Activated CD8-positive, alpha-beta T cell treated with anti-CD3 and anti-CD28 coated beads for 36 hours (primary cell): ENCODE data around the gene CPNE6. TPM values are rescaled to one million over a fixed set of nuclear protein-coding genes. Genes with fewer than 3 reads are reported as not detected.
"Not testable (repeated sequence)": the region's sequence is repeated elsewhere in the genome, so short reads cannot be mapped to it uniquely, and the experiment has no call there.

Experiments used
- ATAC-seq: fragments of 200-7000 bp; cut with Tn5 transposase; one replicate; pipeline ENCODE4 v1.10.0; 2021; ENCODE audit warnings: mild to moderate bottlenecking, moderate library complexity
- CTCF ChIA-PET: fragments of 350-600 bp; sonication (Branson Sonifier 250); formaldehyde crosslinking; loops from one replicate; lab custom pipeline; 2021; ENCODE audit warnings: antibody characterized with exemption; lab: Charles Lee
- POLR2A ChIA-PET: fragments of 350-600 bp; sonication (Branson Sonifier 250); formaldehyde crosslinking; loops from one replicate; lab custom pipeline; 2021; ENCODE audit warnings: antibody characterized with exemption; lab: Charles Lee
- DNase-seq: peaks from one replicate; pipeline ENCODE4 v3.0.0-alpha.2; 2020
- H3K27ac Mint-ChIP-seq: one replicate; pipeline ENCODE4 v1.8.0; 2021; ENCODE audit warnings: mild to moderate bottlenecking, mixed read lengths
- H3K27me3 Mint-ChIP-seq: one replicate; pipeline ENCODE4 v1.8.0; 2021; ENCODE audit warnings: mixed read lengths
- H3K36me3 Mint-ChIP-seq: one replicate; pipeline ENCODE4 v1.8.0; 2021; ENCODE audit warnings: low read depth, mixed read lengths
- H3K4me1 Mint-ChIP-seq: one replicate; pipeline ENCODE4 v1.8.0; 2021; ENCODE audit warnings: low read depth, mixed read lengths
- H3K4me3 Mint-ChIP-seq: one replicate; pipeline ENCODE4 v1.8.0; 2021; ENCODE audit warnings: mild to moderate bottlenecking, moderate library complexity, mixed read lengths
- H3K9me3 Mint-ChIP-seq: one replicate; pipeline ENCODE4 v1.8.0; 2021; ENCODE audit warnings: mixed read lengths
- CTCF ChIP-seq: fragments of 200-600 bp; IDR thresholded peaks from one replicate; pipeline ENCODE4 v1.8.0; 2022; ENCODE audit warnings: antibody characterized with exemption, mild to moderate bottlenecking
- intact Hi-C: fragments of 100-400 bp; cut with micrococcal nuclease; formaldehyde crosslinking; loops from one replicate; pipeline ENCODE4 v1.10.0; 2022
- total RNA-seq, 2 experiments: library from RNA; stranded (reverse); gene quantifications; one replicate each; pipeline ENCODE4 v1.2.3, GENCODE V29; 2021

CPNE6 gene
- total RNA-seq, 2 experiments from 2014 or later: not detected

GRCh38 chr14:24036169-24036962, 35.0 kb upstream of the CPNE6 start:
- Mint-ChIP-seq H3K4me3 (peak overlapping the region; percentile 82), H3K27ac (peak overlapping the region; percentile 75), H3K9me3 (peaks cover 5% of the 10 kb centered on the region), H3K36me3 (no peaks in the 10 kb centered on the region), H3K4me1 (peaks cover 9% of the 10 kb centered on the region), H3K27me3 (no peaks in the 10 kb centered on the region)
- DNase-seq (peak; percentile 75), ATAC-seq (peak; percentile 84)
- peak; percentile 73 for TF ChIP-seq CTCF
- POLR2A ChIA-PET: no interaction called here
- intact Hi-C loops: loop anchor here (2.0 kb wide), 1 partner anchor 22 kb away; no protein-coding TSS in a partner anchor
- CTCF ChIA-PET: interaction anchor here (0.7 to 2.8 kb wide), 5 partner anchors 9 to 72 kb away, joined by 3 to 9 read pairs (median 3); no protein-coding TSS in a partner anchor

DNA sequence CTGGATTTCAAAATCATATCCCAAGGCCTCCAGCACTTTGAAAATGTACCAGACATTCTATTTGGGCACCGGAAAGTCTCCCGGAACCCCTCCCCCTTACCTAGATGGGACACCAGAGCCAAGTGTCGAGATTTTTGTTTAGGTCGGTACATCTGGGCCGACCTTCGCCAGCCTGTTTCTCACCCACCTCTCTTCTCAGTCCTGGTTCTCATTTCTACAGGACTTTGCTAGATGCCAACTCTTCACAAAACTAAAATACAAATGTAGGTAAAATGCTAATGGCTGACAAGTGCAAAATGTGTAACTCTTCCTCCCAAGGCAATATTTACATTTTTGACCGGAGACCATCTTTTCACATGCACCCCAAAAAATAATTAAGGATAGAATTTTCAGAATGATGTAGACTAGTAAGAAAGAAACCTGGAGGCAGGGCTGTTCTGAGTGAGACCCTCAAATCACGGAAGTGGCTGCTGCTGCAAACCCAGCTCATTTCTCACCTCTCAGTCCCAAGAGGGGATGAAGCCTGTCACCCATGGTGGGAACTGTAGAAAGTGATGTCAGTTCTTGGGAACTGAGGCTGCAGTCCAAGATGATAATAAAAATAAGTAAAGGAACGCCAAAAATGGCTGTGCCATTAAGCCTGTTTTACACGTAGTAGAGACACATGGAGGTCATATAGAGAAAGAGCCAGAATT, 34.3 kb upstream of the CPNE6 start:
- H3K9me3 Mint-ChIP-seq, H3K27me3 Mint-ChIP-seq, H3K4me1 Mint-ChIP-seq, DNase-seq, H3K36me3 Mint-ChIP-seq, POLR2A ChIA-PET: not testable (repeated sequence)
- intact Hi-C loops: loop anchor here (2.0 kb wide), 1 partner anchor 22 kb away; no protein-coding TSS in a partner anchor
- peak overlapping the region; percentile 75 for H3K27ac Mint-ChIP-seq
- CTCF ChIA-PET: interaction anchor here (1.1 to 1.6 kb wide), 3 partner anchors 10 to 53 kb away, joined by 3 to 5 read pairs (median 3); no protein-coding TSS in a partner anchor
- H3K4me3 Mint-ChIP-seq: peak overlapping the region; percentile 82
- peak; percentile 9 for ATAC-seq
- peak; percentile 49 for TF ChIP-seq CTCF

GRCh38 chr14:24037658-24038037, 33.7 kb upstream of the CPNE6 start:
- CTCF ChIA-PET: interaction anchor here (1.2 to 1.6 kb wide), 2 partner anchors 9 to 20 kb away, joined by 3 to 6 read pairs; no protein-coding TSS in a partner anchor
- POLR2A ChIA-PET: no interaction called here
- H3K36me3 Mint-ChIP-seq: no peaks in the 10 kb centered on the region

GRCh38 chr14:24038686-24039085, 32.7 kb upstream of the CPNE6 start:
- Mint-ChIP-seq H3K27me3 (no peaks in the 10 kb centered on the region), H3K4me1 (peaks cover 9% of the 10 kb centered on the region), H3K27ac (no peak overlapping the region), H3K4me3 (no peak overlapping the region), H3K9me3 (no peaks in the 10 kb centered on the region), H3K36me3 (no peaks in the 10 kb centered on the region)
- ChIA-PET POLR2A (no interaction called here), CTCF (interaction anchor here (1.0 to 1.6 kb wide), 3 partner anchors 8 to 70 kb away, joined by 3 to 6 read pairs (median 3); no protein-coding TSS in a partner anchor)
- ATAC-seq: no peak
- intact Hi-C loops: no loop called here
- TF ChIP-seq CTCF: no peak
- no peak for DNase-seq

More at GRCh38 chr14:24037658-24038037, 33.7 kb upstream of the CPNE6 start:
- no peaks in the 10 kb centered on the region for H3K27me3 Mint-ChIP-seq
- TF ChIP-seq CTCF: no peak
- no peak overlapping the region for H3K4me3 Mint-ChIP-seq
- DNase-seq (no peak), ATAC-seq (no peak)
- H3K4me1 Mint-ChIP-seq: peaks cover 9% of the 10 kb centered on the region
- no peak overlapping the region for H3K27ac Mint-ChIP-seq
- intact Hi-C loops: loop anchor here (2.0 kb wide), 1 partner anchor 23 kb away; no protein-coding TSS in a partner anchor
- H3K9me3 Mint-ChIP-seq: peaks cover under 1% of the 10 kb centered on the region
